Coronary artery (tissue), 2 donors: ENCODE measurements around the gene UBE4B.

Source experiments
- DNase-seq: peaks from one replicate; pipeline ENCODE4 v3.0.0-alpha.2; 2017; ENCODE audit warnings: low spot score
- H3K27ac ChIP-seq, 2 donors: fragments of 200-600 bp; sonication (generic); one replicate each; pipeline ENCODE4 v1.5.1; 2016 to 2019
- H3K4me3 ChIP-seq: fragments of 200-600 bp; sonication (generic); 2 replicates; pipeline ENCODE4 v1.5.1; 2016; ENCODE audit warnings: mild to moderate bottlenecking, moderate library complexity
- CTCF ChIP-seq: fragments of 200-600 bp; sonication (generic); IDR thresholded peaks from one replicate; pipeline ENCODE4 v1.5.1; 2019; ENCODE audit warnings: antibody characterized with exemption

UBE4B gene

GRCh38 chr1:10171995-10172669 lies 139.4 kb downstream of the UBE4B start:
- no peak overlapping the region for H3K4me3 ChIP-seq
- no peak for TF ChIP-seq CTCF
- DNase-seq: no peak
- H3K27ac ChIP-seq: no peak overlapping the region

GRCh38 chr1:10173582-10173981 lies 140.8 kb downstream of the UBE4B start:
- TF ChIP-seq CTCF: no peak
- DNase-seq: no peak
- no peak overlapping the region for H3K4me3 ChIP-seq
- H3K27ac ChIP-seq: no peak overlapping the region

GRCh38 chr1:10177876-10178275 lies 145.1 kb downstream of the UBE4B start:
- no peak overlapping the region for H3K27ac ChIP-seq
- TF ChIP-seq CTCF: no peak
- DNase-seq: no peak
- H3K4me3 ChIP-seq: no peak overlapping the region

- no peak for DNase-seq
- Histone ChIP-seq H3K27ac (no peak overlapping the region), H3K4me3 (no peak overlapping the region)
- no peak for TF ChIP-seq CTCF
These were observed 146.0 kb downstream of the UBE4B start for GRCh38 chr1:10178597-10179405.

GRCh38 chr1:10179406-10180091 lies 146.8 kb downstream of the UBE4B start:
- no peak for TF ChIP-seq CTCF
- no peak for DNase-seq
- H3K4me3 ChIP-seq: no peak overlapping the region
- H3K27ac ChIP-seq: no peak overlapping the region

- no peak for TF ChIP-seq CTCF
- DNase-seq: no peak
- Histone ChIP-seq H3K27ac (no peak overlapping the region), H3K4me3 (no peak overlapping the region)
These were observed 148.4 kb downstream of the UBE4B start for GRCh38 chr1:10181154-10181553.
